OCI-M1 (cell line): ENCODE measurements around the gene SLC25A1.

Source experiments
- DNase-seq: peaks from one replicate; lab custom pipeline; 2025; lab: John Stamatoyannopoulos, UW

SLC25A1 gene

DNA sequence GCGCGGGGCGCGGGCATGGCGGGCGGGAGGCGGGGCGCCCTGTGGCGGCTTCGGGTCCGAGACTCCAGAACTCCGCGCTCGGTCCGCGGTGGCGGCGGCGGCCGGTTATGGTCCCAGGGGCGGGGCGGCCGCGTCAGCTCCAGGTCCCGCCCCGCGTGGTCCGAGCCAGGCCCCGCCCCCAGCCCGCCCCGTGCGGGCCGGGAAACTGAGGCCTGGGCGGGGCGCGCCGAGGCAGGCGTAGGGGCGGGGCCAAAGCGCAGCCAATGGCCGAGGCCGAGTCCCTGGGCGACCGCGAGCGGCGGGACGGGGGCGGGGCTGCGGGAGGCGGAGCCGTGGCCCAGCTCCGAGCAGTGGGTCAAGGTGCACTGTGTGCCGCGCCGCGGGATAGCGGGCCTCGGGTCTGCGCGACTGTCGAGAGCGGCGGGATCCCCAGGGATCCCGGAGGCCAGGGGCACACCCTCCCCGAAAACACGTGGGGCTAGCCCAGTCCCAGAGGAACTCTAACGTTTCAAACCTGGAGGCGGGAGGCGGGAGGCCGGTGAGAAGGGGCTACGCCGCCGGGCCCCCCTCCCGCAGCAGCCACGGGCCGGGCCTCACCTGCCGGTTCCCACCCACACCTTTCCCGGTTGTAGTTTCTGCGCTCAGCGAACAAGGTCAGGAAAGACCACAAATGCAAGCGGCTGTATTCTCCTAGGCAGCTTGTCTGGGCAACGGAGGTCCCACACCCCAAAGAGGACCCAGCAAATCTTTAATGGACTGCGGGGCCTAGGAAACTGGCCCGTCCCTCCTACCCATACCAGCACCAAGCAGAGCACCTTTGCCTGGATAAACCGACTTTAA is at the start of gene SLC25A1:
TSS of gene SLC25A1 (minus strand) at position 80 of the 840 bp plus-strand sequence. CDS start at position 17, 63 bp downstream.
- peak; percentile 95 for DNase-seq

GRCh38 chr22:19228179-19228578 is 49.6 kb upstream of the SLC25A1 start:
- no peak for DNase-seq

DNA sequence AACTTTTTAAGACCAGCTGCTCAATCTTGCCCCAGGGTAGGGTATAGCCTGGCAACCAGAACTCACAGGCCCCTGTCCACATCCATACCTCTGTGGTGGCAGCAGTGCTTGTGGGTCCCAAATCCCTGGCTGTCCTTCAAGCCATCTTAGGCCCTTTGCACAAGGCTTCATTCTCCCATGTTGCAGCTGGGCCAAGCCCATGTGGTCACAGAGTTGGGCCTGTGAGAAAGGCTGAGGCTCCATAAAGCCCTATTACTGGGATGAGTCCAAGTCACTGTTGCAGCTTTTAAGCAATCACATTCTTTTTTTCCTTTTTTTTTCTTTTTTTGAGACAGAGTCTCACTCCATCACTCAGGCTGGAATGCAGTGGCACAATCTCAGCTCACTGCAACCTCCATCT is 47.9 kb upstream of the SLC25A1 start:
- DNase-seq, result no peak

- no peak for DNase-seq
Observed at GRCh38 chr22:19225560-19225959, 47.0 kb upstream of the SLC25A1 start.

- no peak for DNase-seq
Observed at GRCh38 chr22:19224985-19225384, 46.4 kb upstream of the SLC25A1 start.

GRCh38 chr22:19224557-19224956 is 46.0 kb upstream of the SLC25A1 start:
- no peak for DNase-seq

GRCh38 chr22:19223617-19224016 is 45.1 kb upstream of the SLC25A1 start:
- no peak for DNase-seq

- no peak for DNase-seq
Observed at GRCh38 chr22:19223110-19223509, 44.6 kb upstream of the SLC25A1 start.

DNA sequence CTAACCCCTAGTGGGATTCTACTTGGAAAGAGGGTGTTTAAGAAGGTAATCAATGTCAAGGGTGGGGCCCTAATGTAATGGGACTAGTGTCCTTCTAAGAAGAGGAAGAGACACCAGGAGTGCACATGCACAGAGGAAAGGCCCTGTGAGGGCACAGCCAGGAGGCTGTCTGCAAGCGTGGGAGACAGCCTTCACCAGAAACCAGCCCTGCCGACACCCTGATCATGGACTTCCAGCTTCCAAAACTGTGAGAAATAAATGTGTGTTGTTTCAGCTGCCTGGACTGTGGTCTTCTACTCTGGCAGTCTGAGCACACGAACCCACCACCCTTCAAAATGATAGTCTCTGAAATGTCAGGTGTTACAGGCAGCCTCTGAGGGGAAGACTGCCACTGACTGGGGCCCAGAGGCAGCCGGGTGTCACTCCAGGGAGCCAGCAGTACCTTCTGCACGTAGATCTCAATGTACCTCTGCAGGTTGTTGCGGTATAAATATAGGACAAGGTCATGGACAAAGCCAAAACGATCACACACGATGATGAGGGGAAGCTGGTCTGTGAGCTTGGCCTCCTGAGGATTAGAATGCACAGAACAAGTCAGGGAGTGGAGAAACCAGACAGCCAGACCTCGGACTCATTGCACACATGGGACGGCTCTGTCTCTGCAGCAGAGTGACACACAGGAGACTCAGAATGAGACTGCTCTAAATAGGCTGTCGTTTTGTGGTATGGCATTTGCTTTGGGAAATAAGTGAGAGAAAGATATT is 43.9 kb upstream of the SLC25A1 start:
- no peak for DNase-seq

DNA sequence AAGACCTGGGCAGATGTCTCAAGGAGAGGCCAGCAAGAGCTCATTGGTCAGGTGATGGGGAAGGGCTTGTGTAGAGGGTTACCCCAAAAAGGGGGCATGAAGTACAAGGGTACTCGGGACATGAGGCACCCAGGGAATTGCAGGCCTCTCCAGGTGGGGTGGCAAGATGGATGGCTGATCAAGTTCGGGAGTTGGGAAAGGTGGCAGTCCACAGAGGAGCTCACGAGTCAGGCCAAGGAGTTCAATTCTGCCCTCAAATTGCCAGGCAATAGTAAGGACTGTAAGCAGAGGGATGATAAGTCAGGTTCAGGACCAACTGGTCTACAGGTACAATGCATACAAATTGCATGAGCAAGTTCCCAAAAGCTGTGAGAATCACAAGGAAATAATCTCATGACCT is 42.3 kb upstream of the SLC25A1 start:
- no peak for DNase-seq

GRCh38 chr22:19218541-19219233 is 40.2 kb upstream of the SLC25A1 start:
- peak; percentile 53 for DNase-seq

DNA sequence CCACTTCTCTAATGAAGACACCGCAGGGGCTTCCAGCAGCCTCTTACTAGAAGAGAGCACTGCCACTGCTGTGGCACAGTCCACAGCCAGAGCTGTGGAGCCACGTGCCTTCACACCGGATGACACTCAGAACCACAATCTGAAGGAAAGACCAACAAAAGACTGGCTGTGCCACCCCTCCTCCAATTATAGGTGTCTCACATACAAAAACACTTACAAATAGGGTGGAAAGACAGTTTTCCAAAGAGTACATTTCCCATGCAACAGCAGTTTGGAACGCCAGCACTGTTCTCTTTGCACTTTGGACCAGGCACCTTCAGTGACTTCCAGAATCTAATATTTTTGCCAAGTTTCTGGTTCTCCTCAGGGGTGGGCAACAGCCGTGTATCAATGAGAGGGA is 38.0 kb upstream of the SLC25A1 start:
- no peak for DNase-seq

DNA sequence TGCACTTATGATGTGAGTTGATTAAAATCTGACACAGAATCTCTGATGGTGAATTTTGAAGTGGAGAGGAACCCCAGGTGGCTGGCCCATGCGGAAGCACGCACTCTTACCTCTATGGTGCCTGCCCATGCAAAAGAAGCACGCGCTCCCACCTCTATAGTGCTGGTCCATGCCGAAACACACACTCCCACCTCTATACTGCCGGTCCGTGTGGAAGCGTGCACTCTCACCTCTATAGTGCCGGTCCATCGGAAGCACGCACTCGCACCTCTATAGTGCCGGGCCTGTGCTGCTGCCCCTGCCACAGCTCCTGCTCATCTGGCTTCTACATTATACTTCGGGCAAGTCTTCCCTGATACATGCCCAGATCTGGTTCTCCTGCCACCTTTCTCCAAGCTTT is 36.8 kb upstream of the SLC25A1 start:
- DNase-seq, result no peak

- no peak for DNase-seq
Observed at GRCh38 chr22:19214078-19214473, 35.5 kb upstream of the SLC25A1 start.

DNA sequence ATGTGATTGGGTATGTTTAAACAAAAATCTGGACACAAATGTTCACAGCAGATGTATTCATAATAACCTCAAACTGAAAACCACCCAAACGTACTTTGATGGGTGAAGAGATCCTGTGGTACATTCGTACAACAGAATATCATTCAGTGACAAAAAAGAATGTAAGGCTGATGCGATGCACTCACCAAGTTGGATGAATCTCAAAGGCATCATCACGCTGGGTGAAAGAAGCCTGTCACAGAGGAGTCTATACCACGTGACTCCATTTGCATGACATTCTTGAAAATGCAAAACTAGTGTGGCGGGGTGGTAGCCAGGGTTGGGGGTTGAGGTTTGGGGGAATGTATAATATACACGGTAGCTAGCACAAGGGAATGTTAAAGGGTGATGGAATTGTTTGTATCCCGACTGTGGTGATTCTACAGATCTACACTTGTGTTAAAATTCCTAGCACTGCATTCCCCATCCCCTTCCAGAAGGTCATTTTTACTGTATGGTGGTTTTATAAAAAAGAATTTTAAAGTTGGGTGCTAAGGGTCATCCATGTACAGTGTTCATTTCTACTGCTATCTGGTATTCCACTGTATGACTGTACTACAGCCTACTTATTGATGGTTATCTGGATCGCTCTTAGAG is 35.0 kb upstream of the SLC25A1 start:
- DNase-seq, result no peak

GRCh38 chr22:19213001-19213400 is 34.5 kb upstream of the SLC25A1 start:
- DNase-seq, result no peak

- DNase-seq, result no peak
Observed at GRCh38 chr22:19212302-19212870, 33.9 kb upstream of the SLC25A1 start.

GRCh38 chr22:19210188-19210587 is 31.7 kb upstream of the SLC25A1 start:
- no peak for DNase-seq

- no peak for DNase-seq
Observed at GRCh38 chr22:19208287-19208847, 29.8 kb upstream of the SLC25A1 start.

DNA sequence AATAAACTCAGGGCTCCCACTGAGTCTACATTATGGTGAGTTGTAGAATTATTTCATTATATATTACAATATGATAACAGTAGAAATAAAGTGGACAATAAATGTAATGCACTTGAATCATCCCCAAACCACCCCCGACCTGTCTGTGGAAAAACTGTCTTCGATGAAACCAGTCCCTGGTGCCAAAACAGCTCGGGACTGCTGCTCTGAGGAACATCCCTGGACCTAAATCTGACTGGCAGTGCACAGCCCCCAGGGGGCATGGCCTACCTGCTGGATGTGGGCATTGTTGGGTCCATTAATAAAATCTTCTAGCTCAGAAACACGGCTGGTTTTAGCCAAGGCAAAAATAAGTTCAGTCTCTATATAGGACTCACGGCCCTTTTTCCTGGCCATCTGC is 29.3 kb upstream of the SLC25A1 start:
- no peak for DNase-seq

DNA sequence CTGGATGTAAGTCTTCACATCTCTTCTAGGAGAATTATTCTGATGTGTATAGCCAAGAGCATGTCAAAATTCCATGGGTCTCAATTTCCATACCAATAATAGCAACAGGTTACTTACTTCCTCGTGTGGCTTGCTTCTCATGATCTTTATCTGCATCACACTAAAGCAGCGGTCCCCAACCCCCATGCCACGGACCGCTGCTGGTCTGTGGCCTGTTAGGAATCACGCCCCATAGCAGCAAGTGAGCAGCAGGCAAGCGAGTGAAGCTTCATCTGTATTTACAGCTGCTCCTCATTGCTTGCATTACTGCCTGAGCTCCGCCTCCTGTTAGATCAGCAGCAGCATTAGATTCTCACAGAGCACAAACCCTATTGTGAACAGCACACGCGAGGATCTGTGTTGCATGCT is 28.9 kb upstream of the SLC25A1 start:
- no peak for DNase-seq

GRCh38 chr22:19206287-19206686 is 27.8 kb upstream of the SLC25A1 start:
- no peak for DNase-seq
